ENCODE measurements around the gene IPMK.

Gene IPMK

DNA sequence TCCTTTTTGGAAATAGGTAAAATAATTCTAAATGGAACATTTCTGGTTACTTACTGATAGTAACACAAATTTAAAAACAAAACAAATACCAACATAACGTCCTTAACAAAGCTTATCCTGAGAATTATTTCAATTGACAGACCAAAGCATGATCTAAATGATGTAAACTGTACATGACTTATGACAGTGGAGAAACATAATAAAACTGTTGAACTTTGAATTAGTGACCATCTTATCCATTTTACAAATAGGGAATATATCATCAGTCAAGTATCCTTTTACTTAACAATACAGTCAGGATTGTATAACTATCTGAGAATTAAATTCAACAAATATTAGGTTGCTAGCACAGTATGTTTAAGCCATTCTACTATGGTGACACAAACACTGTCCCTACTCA, 2.4 kb downstream of the IPMK start:
- no peak for TF ChIP-seq TAF1 (IDR thresholded peaks at IDR 0.05; ENCODE audit: borderline replicate concordance, insufficient read depth, low read length)

DNA sequence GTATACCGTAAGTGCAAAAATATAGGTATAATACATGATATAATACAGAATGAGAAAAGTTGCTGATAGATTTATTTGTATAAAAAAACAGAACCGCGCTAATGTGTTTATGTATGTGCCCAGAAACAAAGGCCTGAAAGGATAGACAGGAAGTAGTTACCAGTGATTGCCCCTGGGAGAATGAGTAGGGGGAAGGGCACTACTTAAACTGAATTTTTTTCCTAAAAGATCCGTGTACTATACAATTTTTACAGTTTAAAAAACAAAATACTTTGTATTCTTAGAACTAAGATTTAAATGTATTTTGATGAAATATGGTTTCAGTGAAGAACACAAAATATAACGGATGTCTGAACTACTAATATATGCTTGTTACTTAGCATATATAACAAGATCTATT, 2.9 kb downstream of the IPMK start:
- TF ChIP-seq TAF1 (IDR thresholded peaks at IDR 0.05; ENCODE audit: borderline replicate concordance, insufficient read depth, low read length) (no peak), FOXP2 (optimal IDR thresholded peaks at IDR 0.05; ENCODE audit: borderline replicate concordance, extremely low read depth, extremely low read length, insufficient read depth) (no peak), SIN3A (IDR thresholded peaks at IDR 0.05; ENCODE audit: borderline replicate concordance, insufficient read depth, low read length) (no peak), POLR2AphosphoS5 (IDR thresholded peaks at IDR 0.05; ENCODE audit: low read depth, low read length) (no peak)
- TF ChIP-seq, protein P1, sequence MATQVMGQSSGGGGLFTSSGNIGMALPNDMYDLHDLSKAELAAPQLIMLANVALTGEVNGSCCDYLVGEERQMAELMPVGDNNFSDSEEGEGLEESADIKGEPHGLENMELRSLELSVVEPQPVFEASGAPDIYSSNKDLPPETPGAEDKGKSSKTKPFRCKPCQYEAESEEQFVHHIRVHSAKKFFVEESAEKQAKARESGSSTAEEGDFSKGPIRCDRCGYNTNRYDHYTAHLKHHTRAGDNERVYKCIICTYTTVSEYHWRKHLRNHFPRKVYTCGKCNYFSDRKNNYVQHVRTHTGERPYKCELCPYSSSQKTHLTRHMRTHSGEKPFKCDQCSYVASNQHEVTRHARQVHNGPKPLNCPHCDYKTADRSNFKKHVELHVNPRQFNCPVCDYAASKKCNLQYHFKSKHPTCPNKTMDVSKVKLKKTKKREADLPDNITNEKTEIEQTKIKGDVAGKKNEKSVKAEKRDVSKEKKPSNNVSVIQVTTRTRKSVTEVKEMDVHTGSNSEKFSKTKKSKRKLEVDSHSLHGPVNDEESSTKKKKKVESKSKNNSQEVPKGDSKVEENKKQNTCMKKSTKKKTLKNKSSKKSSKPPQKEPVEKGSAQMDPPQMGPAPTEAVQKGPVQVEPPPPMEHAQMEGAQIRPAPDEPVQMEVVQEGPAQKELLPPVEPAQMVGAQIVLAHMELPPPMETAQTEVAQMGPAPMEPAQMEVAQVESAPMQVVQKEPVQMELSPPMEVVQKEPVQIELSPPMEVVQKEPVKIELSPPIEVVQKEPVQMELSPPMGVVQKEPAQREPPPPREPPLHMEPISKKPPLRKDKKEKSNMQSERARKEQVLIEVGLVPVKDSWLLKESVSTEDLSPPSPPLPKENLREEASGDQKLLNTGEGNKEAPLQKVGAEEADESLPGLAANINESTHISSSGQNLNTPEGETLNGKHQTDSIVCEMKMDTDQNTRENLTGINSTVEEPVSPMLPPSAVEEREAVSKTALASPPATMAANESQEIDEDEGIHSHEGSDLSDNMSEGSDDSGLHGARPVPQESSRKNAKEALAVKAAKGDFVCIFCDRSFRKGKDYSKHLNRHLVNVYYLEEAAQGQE (IDR thresholded peaks at IDR 0.05; ENCODE audit: insufficient read depth in 1 of 2, low read depth in 2 of 2, low read length in 2 of 2), result no peak

DNA sequence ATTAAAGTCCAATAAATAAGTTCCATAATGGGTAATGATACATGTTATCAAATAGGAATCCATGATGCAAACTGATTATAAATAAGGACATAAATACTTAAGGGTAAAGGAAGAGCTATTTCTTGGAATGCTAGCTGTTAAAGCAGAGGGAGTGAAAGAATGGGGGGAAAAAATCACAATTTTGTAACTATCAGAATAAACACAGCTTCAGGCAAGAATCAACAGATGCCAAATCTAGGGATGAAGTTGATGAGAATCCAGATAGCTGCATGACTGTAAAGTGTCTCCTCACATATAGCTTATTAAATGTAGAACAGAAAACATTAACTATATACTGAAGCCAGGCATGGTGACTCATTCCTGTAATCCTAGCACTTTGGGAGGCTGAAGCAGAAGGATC, 4.9 kb downstream of the IPMK start:
- TF ChIP-seq FOXP2 (optimal IDR thresholded peaks at IDR 0.05; ENCODE audit: borderline replicate concordance, extremely low read depth, extremely low read length, insufficient read depth) (no peak), SIN3A (IDR thresholded peaks at IDR 0.05; ENCODE audit: borderline replicate concordance, insufficient read depth, low read length) (no peak), POLR2AphosphoS5 (IDR thresholded peaks at IDR 0.05; ENCODE audit: low read depth, low read length) (no peak), TAF1 (IDR thresholded peaks at IDR 0.05; ENCODE audit: borderline replicate concordance, insufficient read depth, low read length) (no peak)
- TF ChIP-seq, protein P1 (IDR thresholded peaks at IDR 0.05; ENCODE audit: insufficient read depth in 1 of 2, low read depth in 2 of 2, low read length in 2 of 2), result no peak

GRCh38 chr10:58260334-58260733, 7.4 kb downstream of the IPMK start:
- TF ChIP-seq TAF1 (IDR thresholded peaks at IDR 0.05; ENCODE audit: borderline replicate concordance, insufficient read depth, low read length) (no peak), FOXP2 (optimal IDR thresholded peaks at IDR 0.05; ENCODE audit: borderline replicate concordance, extremely low read depth, extremely low read length, insufficient read depth) (no peak), SIN3A (IDR thresholded peaks at IDR 0.05; ENCODE audit: borderline replicate concordance, insufficient read depth, low read length) (no peak), POLR2AphosphoS5 (IDR thresholded peaks at IDR 0.05; ENCODE audit: low read depth, low read length) (no peak)
- TF ChIP-seq, protein P1 (IDR thresholded peaks at IDR 0.05; ENCODE audit: insufficient read depth in 1 of 2, low read depth in 2 of 2, low read length in 2 of 2), result no peak

DNA sequence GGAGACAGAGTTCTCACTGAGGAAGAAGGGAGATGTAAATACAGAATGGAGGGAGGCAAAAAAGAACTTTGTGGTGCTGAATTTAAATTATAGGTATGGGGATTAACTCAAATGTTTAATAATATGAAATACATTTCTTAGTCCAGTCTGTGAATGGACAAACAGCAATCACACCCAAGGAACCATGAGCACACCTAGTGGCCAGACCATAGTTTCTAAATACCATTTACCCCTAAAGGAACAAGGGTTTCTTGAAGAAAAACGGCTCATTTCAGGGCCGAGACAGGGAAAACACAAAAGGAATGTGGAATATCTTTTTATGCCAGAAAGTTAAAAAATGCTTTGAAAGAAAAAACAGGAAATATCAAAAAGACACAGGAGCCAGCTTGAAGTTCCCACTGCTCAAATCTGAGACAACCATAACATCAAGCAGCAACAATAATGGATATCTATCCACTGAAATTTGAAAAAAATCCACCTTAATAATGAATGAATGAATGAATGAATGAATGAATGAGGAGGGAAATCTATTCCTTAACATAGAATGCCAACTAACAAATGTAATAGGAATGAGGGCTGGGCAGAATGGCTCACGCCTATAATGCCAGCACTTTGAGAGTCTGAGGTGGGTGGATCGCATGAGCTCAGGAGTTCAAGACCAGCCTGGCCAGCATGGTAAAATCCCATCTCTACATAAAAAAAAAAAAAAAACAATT, 8.6 kb downstream of the IPMK start:
- TF ChIP-seq TAF1 (IDR thresholded peaks at IDR 0.05; ENCODE audit: borderline replicate concordance, insufficient read depth, low read length), result no peak
- TF ChIP-seq, protein P1 (IDR thresholded peaks at IDR 0.05; ENCODE audit: insufficient read depth in 1 of 2, low read depth in 2 of 2, low read length in 2 of 2), result no peak
- no peak for TF ChIP-seq FOXP2 (optimal IDR thresholded peaks at IDR 0.05; ENCODE audit: borderline replicate concordance, extremely low read depth, extremely low read length, insufficient read depth)
- no peak for TF ChIP-seq SIN3A (IDR thresholded peaks at IDR 0.05; ENCODE audit: borderline replicate concordance, insufficient read depth, low read length)
- no peak for TF ChIP-seq POLR2AphosphoS5 (IDR thresholded peaks at IDR 0.05; ENCODE audit: low read depth, low read length)
